Stimulated activated CD4-positive, alpha-beta T cell treated with anti-CD3 and anti-CD28 coated beads, TNF-alpha, amount 100 ng/mL, for 4 hours (primary cell): ENCODE measurements around the gene CDH23.

Experiments
- DNase-seq, 3 experiments: peaks; one replicate each; pipeline ENCODE4 v3.0.0-alpha.2; 2020; ENCODE audit warnings: low read depth in 3 of 3

The CDH23 gene

DNA sequence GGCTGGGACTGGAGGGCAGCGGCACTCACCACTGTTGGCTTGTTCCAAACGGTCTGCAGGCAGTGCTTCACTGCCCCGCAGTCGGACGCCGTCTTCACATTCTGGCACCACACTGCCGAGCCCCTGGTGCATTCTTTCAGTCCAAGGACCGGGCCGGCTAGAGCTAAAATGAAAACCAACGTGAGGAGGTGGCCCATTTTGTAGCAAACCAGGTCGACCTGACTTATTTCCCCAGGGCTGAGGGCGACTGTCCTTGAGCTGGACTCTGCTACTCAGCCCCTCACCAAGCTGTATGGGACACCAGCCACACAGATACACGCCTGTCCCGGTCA, 437.6 kb downstream of the CDH23 start:
- DNase-seq = no peak

DNA sequence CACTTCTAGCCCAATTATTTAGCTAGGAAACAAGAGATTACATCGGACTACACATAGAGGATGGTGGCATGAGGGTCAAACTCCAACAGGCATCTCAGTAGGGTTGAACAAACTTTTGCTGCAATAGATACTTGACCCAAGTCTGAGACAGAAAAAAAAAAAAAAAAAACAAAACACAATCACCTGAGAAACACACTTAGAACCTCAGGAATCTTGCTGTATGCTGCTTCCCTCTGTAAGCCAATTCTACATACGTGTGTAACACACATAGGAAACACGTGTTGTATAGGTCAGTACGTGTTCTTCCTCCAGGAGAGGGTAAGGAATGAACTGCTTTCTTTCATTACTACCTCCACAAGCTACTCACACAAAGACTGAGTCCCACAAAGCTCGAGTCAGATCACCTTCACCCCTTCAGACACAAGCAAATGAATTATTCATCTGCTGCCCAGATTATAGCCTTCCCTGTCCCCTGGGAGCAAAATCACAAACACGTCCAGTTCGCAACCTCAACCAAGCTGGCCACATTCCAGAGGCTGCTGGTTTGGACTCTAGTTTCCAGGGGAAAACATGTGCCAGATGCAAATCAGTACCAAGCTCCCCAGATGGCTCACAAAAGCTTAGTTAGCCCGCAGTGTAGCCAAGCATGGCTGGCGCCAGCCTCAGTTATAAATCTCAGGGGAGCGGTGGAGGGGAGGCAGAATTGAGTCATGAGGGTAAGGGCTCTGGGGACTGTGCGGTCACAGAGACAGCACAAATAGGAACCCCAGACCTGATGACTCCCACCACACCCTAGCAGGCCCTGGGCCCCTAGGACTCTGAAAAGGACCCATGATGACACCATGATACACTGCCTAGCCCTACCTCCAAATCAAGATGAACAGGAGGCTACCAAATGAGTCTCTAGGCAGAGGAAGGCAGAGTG, 439.2 kb downstream of the CDH23 start:
- DNase-seq = no peak

DNA sequence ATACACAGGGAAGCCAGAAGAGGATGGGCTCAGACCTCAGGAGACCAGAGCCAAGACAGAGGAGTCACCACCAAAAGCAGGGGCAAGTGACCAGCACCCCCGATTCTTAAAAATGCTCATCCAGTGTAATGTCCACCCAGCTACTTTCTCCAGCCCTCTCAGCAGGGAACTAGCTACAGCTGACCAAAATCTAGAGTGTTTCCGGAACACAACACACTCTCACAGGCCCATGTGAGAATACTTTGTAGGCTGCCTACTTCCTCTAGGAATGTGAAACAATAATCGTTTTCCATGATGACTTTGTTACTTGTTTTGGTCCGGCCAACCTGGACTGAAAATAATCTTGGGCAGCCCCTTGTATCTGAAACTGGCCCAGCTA, 439.9 kb downstream of the CDH23 start:
- no peak for DNase-seq

DNA sequence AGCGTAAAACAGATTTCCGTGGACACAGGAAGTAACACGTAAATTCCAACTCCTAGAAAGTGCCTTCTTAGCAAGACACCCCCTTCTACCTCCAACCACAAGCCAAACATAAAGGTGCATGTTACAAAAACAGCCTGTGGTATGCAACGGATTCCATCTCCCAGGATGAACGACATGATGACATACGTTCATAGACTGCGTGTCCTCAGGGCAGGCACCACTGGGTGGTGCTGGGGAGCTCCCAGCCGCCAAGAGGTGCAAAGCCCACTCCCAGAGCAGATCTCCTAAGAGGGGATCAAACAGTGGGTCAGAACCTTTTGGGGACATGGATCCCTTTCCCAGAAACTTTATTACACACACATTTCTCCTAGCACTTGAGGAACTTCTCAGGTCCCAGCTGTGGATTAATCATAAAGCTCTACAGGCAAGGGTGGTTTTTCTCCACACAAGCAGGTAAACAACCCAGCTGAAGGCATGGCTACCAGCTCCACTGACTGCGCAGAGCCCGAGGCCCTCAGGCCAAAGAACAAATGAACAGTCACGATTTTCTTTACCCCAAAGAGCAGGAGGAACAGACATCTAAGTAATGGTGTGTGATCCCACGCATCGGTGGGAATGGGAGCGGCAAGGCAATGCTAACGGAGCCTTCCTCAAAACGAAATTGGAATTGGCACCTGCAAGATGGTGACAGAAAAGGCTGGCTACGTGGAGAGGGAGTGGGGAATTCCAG, 440.5 kb downstream of the CDH23 start:
- no peak for DNase-seq

DNA sequence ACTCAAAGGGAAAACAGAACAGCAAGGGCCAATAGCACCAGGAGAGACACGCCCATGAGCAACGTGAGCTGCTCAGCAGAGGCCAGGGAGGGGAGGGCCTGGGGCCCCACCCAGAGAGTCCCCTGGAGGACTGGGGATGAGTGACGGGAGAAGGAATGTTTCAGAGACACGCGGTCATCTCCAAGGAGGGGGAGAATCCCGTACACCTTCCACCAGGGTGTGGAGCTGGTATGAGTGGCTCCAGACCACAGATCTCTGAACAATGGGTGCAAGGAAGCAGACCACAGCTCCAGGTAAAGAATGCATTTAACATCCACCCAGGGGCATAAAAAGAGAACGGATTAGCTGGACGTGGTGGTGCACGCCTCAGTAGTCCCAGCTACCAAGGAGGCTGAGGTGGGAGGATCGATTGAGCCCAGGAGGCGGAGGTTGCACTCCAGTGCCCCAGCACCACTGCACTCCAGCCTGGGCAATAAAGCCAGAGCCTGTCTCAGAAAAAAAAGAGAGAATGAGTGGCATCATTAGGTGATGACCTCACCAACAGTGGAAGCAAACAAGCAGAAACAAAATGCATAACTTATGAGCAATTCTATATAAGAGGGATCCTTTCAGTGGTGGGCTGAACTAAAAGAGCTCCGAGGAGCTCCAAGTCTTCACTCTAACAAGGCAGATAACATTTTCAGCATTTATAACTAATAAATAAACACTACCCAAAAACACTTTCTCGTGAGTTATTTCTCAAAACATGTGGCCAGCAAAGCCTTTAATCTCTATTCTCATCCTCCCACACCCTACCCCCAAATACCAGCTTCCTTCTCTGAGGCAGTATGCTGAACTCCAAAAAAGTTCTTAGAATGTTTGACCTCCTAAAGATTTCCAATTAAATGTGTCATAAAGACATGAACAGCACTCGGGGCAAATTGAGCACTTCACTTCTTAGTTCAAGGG, 441.8 kb downstream of the CDH23 start:
- no peak for DNase-seq

DNA sequence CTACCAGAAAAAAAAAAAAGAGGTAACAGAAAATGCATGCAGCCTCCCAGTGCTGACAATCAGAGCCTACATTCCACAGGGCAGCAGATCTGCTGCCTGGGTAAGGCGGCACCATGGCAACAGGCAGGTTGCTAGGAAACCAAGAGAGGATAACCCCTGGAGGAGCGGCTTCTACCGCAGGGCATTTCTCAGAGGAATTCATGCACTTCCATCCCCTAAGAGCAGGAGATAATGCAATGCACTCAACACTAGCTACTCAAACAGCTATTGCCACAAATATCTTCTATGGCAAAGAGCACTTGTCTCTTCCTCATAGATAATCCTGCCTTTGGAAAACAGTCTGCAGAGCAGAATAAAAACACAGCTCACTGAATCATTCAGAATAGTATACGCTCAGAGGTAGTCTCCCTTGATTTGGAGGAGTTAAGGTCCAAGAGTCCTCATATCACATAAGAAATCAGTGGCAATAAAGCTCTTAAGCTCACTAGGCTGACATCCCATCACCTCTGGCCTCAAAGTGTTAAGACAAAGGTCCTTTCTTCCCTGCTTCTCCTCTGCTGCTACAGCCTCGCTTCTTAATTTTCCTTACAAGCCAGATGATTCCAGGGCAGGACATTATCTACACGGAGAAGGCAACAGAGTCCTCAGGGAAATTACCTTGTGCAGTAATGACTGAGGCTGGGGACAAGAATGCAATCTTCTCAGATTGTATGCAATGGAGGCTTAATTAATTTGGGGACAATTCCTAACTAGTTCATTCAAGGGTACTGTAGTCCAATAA, 443.6 kb downstream of the CDH23 start:
- no peak for DNase-seq

DNA sequence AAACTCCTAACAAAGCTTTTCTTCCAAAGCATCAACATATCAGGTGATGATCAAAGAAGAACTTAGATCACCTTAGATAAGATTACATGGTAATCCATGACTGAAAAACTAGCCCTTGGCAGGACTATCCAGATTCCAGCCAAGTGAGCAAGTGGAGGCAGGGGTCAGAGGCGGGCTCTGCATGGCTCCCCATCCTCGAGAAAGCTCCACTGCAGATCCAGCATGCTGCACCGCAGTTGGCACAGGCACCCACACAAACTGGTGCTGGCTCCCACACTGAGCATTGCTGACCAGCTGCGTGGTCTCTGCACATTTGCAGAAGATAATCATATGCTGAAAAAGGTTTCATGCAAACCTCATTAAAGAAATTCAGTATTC, 444.2 kb downstream of the CDH23 start:
- DNase-seq = no peak

DNA sequence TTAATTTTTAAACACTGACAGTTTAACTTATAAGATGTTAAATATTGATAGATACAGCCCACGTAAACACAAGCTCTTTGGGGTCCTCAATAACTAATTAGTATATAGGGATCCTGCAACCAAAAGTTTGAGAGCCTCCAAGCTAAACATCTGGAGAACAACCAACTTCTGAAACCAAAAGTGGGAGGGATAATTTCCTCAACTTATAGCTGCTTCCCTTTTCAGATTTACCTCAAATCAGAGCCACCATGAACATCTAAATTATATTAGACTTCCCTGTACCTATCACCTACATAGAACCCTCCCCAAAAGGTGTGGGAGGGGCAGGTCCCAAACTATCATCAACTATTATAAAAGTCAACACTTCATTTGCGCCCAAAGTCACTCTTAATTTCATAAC, 445.7 kb downstream of the CDH23 start:
- no peak for DNase-seq

DNA sequence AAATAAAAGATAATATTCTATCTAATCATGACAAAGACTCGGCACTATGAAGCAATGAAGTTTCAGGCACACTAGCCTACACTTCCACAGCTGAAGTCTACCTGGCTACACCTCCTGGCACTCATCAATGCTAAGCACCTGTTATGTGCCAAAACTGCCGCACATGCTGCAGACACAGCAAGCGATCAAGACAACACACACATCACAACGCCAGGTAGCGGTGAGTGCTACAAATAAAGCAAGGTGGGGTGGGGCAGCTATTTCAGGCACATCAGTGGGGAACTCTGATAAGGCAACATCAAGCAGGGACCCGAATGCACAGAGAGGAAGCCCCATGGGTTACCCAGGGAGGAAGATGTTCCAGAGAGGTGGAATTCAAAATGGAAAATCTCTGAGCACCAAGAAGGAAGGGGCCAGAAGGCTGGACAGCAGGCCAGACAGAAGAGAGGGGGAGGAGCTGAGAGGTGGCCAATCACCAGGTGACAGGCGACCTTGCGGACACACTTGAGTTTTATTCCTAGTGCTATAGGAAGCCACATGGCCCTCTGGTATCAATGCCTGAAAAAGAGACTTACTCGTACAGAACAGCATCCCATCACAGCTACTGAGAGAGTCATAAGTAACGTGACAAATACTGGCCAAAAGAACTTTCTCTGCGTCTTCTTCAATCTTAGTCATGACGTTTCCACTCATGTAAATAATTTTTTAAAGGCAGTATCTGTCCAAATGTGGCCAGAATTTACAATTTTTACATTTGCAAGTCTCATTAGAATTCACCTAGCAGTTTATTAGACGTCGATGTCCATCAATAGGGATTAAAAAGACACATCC, 446.4 kb downstream of the CDH23 start:
- DNase-seq = no peak

DNA sequence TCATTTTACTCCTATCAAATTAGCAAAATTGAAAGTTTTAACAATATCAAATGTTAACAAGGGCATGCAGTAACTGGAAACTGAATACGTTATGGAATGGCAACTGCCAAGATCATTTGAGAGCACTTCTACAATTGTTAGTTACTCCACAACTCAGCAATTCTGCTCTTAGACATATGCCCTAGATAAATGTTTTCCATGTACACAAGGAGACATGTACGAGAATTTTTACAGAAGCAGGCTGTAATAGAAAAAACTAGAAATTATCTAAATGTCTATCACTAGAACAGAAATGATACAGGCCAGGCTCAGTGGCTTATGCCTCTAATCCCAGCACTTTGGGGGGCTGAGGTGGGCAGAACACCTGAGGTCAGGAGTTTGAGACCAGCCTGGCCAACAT, 447.4 kb downstream of the CDH23 start:
- no peak for DNase-seq

DNA sequence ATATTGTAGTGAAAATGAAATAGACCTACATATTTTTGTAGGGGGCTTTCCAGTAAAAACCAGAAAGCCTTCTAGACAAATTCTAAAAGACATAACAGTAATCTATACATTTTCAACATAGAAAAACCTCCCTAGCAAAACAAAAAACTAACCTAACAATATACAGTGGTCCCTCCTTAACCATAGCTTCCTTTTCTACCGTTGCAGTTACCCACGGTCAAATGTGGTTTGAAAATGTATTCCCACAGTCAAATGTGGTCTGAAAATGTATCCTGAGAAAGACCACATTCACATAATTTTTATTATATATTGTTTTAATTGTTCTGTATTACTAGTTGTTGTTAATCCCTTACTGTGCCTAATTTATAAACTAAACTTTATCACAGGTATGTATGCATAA, 448.0 kb downstream of the CDH23 start:
- DNase-seq = no peak

DNA sequence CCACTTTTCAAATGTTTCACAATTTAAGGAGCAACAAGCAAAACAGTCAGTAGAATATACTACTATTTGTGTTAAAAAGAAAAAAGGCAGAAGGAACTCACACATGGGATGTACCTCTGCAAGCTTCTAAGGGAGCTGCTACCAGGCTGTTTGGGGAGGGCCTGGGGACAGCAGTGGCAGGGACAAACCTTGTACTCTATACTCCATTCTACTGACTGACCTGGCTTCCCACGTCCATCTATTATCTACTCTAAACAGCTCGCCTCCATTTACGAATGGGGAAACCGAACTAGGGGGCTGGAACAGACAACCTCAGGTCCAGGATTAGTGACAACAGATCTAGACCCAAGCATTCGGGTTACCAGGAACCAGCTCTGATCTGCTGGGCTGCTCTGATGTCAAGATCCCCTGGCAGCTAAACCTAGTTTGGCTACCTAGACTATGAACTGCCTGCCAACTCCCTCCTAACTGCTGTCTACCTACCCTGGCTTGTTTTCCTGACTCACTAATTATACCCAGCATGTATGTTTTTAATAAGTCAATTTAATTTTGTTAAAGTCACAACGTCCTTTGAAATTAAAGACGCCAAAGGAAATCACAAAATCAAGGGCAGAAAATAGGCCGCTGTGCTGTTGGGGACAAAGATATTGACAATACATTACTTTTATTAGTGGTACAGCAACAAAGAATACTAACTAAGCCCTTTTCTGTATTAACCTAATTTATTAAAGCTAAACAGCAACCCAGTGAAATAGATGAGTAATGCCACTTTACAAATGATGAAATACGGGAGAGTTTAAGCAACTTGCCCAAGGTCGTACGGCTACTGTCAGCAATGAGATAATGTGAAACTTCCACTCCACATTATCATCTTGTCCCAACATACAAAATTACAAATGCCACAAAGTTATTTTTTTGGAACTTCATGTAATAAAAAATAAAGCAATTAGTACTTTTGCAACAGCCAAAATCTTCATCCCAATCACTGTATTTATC, 449.0 kb downstream of the CDH23 start:
- DNase-seq = no peak

DNA sequence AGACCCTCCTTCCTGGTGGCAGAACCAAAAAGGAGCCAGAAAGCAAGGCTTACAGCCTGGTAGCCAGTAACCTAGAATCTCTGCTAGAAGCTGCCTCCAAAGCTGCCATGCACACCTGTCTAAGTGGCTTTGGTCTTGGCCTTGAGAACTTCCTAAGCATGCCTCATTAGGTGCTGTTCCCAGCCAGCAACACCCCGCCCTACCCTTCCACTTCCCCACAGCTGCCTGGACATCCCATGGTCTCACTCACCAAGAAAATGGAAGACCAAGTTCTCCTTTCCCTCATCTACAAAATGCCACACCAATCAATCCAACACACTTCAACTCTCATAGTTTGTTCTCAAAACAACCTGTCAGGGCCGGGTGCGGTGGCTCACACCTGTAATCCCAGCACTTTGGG, 450.1 kb downstream of the CDH23 start:
- no peak for DNase-seq

DNA sequence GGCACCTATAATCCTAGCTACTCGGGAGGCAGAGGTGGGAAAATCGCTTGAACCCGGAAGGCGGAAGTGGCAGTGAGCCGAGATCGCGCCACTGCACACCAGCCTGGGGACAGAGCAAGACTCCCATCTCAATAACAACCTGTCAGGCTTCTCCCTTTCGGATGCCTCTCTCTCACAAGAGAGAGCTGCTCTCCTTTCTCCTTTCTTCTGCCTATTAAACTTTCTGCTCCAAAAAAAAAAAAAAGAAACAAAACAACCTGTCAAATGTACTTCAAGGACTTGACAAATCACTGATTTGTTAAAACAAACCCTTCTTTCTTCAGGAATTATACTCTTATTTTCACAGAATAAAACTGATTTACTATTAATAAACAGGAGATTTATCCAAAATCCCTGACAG, 450.7 kb downstream of the CDH23 start:
- DNase-seq = no peak

DNA sequence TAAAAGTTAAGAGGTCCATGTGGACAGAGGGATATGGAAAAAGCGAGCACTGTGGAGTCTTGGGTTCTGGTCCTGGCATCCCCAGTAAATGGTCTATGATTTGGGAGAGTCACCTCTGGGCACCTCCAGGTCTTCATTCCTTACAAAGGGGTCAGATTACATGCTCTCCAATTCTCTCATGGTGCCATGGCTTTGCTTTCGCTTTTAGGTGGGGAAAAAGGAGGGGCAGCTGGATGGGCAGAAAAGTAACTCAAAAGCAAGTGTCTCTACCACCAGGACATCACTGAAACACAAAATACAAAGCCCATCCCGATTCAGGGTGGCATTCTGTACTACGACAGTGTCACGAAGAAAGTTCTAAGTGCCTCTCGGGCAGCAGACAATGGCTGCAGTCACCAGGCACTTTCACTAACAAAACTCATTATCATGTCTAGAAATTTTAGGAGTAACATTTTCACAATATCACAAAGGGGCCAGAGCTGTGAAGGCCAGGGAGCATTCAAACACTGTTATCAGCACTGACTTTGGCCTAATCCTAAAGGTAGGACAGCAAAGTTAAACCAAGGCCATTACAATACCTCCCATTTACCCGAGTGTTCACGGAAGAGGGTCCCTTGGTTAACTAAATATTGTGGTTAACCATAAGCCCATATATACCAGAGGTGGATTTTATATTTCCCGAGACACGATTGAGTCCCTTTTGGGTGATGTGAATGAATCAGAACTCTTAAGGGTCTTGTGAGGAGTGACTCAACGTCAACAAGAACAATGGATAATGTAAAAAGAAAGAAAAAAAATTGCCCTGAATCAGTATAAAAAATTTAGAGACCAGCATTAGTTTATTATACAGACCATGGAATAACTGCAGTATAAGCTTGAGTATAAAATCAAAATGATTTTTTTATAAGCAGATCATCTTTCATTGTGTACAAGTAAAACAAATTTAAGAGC, 451.9 kb downstream of the CDH23 start:
- DNase-seq = no peak

DNA sequence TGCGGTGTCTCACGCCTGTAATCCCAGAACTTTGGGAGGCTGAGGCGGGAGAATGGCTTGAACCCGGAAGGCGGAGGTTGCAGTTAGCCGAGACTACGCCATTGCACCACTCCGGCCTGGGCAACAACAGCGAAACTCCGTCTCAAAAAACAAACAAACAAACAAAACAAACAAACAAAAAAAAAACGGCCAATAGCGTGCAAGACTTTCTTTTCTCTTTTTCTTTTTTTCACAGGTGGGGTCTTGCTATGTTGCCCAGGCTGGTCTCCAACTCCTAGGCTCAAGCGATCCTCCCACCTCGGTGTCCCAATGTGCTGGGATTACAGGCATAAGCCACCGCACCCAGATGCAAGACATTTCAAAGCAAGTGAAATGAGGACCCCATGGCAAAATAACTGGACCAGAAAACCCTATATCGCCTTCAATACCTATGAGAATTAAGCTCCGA, 452.8 kb downstream of the CDH23 start:
- no peak for DNase-seq

DNA sequence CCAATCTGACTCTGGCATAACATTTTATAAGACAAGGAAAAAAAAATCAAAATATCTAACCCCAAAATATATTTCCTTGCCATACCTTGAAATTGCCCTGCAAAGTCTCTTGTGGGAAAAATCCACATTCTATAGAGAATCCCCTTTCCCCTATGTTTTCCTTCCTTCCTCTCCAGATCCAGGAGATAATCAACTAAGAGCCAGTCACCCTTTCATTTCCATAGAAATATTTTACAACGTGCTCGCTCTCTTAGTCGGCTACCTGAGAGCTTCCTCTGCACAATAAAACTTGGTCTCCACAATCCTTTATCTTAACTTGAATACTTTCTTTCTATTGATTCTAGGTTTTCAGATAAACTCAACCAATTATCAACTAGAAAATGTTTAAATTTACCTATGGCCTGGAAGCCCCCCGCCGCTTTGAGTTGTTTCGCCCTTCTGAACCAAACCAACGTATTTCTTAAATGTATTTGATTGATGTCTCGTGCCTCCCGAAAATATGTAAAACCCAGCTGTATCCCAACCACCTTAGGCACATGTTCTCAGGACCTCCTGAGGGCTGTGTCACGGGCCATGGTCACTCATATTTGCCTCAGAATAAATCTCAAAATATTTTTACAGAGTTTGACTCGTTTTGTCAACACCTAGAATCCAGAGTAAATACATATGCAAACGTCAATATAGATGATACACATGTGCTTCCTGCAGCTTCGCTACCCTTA, 453.5 kb downstream of the CDH23 start:
- no peak for DNase-seq
